ENCODE data around the gene CTNNA2. TPM values are rescaled to one million over a fixed set of nuclear protein-coding genes. Genes with fewer than 3 reads are reported as not detected.

Gene CTNNA2
- total RNA-seq, 2 donors from 2014 or later, result not detected

DNA sequence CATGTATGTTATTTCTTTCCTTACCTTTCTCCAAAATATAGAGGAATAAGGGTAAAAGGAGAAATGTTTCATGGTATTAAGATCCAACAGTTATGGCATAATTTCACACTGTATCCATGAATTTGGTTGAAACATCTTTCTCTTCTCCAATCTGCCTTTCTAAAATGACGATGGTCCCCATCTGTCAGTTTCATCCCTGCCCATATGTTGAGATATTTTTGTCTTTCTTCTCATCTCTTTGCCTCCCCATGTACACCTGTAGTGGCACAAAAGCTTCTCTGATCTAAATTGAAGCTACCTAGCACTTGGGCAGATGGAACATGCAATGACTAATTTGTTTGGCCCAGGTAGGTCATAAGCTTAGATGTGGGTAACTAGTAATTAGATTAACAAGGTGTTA lies 882.4 kb downstream of the CTNNA2 start:
- DNase-seq (ENCODE audit: low spot score), result no peak

GRCh38 chr2:80396276-80396675 lies 883.4 kb downstream of the CTNNA2 start:
- Histone ChIP-seq H3K36me3 (no peaks in the 10 kb centered on the region), H3K9me3 (no peaks in the 10 kb centered on the region), H3K27ac (no peak overlapping the region), H3K4me1 (no peaks in the 10 kb centered on the region), H3K4me3 (no peak overlapping the region), H3K27me3 (no peaks in the 10 kb centered on the region)
- TF ChIP-seq, protein P1, sequence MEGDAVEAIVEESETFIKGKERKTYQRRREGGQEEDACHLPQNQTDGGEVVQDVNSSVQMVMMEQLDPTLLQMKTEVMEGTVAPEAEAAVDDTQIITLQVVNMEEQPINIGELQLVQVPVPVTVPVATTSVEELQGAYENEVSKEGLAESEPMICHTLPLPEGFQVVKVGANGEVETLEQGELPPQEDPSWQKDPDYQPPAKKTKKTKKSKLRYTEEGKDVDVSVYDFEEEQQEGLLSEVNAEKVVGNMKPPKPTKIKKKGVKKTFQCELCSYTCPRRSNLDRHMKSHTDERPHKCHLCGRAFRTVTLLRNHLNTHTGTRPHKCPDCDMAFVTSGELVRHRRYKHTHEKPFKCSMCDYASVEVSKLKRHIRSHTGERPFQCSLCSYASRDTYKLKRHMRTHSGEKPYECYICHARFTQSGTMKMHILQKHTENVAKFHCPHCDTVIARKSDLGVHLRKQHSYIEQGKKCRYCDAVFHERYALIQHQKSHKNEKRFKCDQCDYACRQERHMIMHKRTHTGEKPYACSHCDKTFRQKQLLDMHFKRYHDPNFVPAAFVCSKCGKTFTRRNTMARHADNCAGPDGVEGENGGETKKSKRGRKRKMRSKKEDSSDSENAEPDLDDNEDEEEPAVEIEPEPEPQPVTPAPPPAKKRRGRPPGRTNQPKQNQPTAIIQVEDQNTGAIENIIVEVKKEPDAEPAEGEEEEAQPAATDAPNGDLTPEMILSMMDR (IDR thresholded peaks at IDR 0.05), result no peak
- DNase-seq (ENCODE audit: low spot score), result no peak

More for the DNA sequence above, 882.4 kb downstream of the CTNNA2 start:
- Histone ChIP-seq H3K36me3 (no peaks in the 10 kb centered on the region), H3K4me1 (no peaks in the 10 kb centered on the region), H3K9me3 (no peaks in the 10 kb centered on the region), H3K27me3 (no peaks in the 10 kb centered on the region), H3K27ac (no peak overlapping the region), H3K4me3 (no peak overlapping the region)
- TF ChIP-seq, protein P1 (IDR thresholded peaks at IDR 0.05), result no peak

GRCh38 chr2:80403081-80403480 lies 890.2 kb downstream of the CTNNA2 start:
- no peak overlapping the region for H3K27ac ChIP-seq
- TF ChIP-seq, protein P1 (IDR thresholded peaks at IDR 0.05), result no peak
- H3K4me3 ChIP-seq, result no peak overlapping the region
- no peaks in the 10 kb centered on the region for H3K4me1 ChIP-seq
- H3K36me3 ChIP-seq, result no peaks in the 10 kb centered on the region
- no peaks in the 10 kb centered on the region for H3K9me3 ChIP-seq
- H3K27me3 ChIP-seq, result no peaks in the 10 kb centered on the region
- DNase-seq (ENCODE audit: low spot score), result no peak

DNA sequence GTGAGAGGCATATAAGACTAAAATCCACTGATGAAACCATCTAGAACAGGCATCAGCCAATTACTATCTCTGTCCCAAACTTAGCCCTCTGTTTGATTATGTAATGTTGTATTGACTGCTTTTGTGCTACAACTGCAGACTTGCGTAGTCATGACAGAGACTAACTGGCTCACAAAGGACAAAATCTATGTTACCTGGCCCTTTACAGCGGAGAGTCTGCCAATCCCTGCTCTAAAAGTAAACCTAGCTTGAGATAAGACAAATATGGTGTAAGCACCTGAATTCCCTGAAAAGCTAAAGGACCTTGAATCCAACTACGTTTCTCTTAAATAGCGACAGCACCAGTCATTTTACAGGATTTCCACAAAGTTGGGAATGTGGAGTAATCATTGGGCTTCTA lies 894.5 kb downstream of the CTNNA2 start:
- TF ChIP-seq, protein P1 (IDR thresholded peaks at IDR 0.05), result no peak
- no peaks in the 10 kb centered on the region for H3K27me3 ChIP-seq
- H3K36me3 ChIP-seq, result no peaks in the 10 kb centered on the region
- no peaks in the 10 kb centered on the region for H3K4me1 ChIP-seq
- no peak for DNase-seq (ENCODE audit: low spot score)
- H3K4me3 ChIP-seq, result no peak overlapping the region
- no peaks in the 10 kb centered on the region for H3K9me3 ChIP-seq
- no peak overlapping the region for H3K27ac ChIP-seq

- TF ChIP-seq, protein P1 (IDR thresholded peaks at IDR 0.05), result no peak
- H3K36me3 ChIP-seq, result no peaks in the 10 kb centered on the region
- H3K4me1 ChIP-seq, result no peaks in the 10 kb centered on the region
- no peaks in the 10 kb centered on the region for H3K27me3 ChIP-seq
- H3K4me3 ChIP-seq, result no peak overlapping the region
- H3K9me3 ChIP-seq, result no peaks in the 10 kb centered on the region
- no peak overlapping the region for H3K27ac ChIP-seq
- no peak for DNase-seq (ENCODE audit: low spot score)
Observed at GRCh38 chr2:80410346-80410745, 897.5 kb downstream of the CTNNA2 start.

- TF ChIP-seq, protein P1 (IDR thresholded peaks at IDR 0.05), result no peak
- H3K4me3 ChIP-seq, result no peak overlapping the region
Observed at GRCh38 chr2:80413136-80413535, 900.3 kb downstream of the CTNNA2 start.

More at GRCh38 chr2:80413136-80413535, 900.3 kb downstream of the CTNNA2 start:
- Histone ChIP-seq H3K9me3 (no peaks in the 10 kb centered on the region), H3K36me3 (no peaks in the 10 kb centered on the region), H3K4me1 (no peaks in the 10 kb centered on the region), H3K27me3 (no peaks in the 10 kb centered on the region), H3K27ac (no peak overlapping the region)
- no peak for DNase-seq (ENCODE audit: low spot score)

All from right atrium auricular region (tissue), 2 donors.